K562 (cell line): ENCODE results near the gene ACSL6. TPM values are rescaled to one million over a fixed set of nuclear protein-coding genes. Genes with fewer than 3 reads are reported as not detected.

Source experiments
- ATAC-seq: fragments of 200-7000 bp; cut with Tn5 transposase; 3 replicates; pipeline ENCODE4 v1.9.1; 2020; ENCODE audit warnings: moderate library complexity
- BruUV-seq: library from RNA; stranded (reverse); fragments of 400-500 nt; replicated peaks from 2 replicates; lab custom pipeline; 2021; lab: Mats Ljungman, UMichigan
- CTCF ChIA-PET: fragments of 300-600 bp; formaldehyde crosslinking; extraction: SDS; loops from one replicate; lab custom pipeline; 2021; ENCODE audit warnings: low intra/inter-chr PET ratio; lab: Yijun Ruan, JAX
- POLR2A ChIA-PET: fragments of 300-600, 350-650 bp; sonication (Branson Sonifier 250); formaldehyde crosslinking; extraction: SDS; loops from one replicate; lab custom pipeline; 2021; ENCODE audit warnings: antibody characterized with exemption, inconsistent platforms; lab: Yijun Ruan, JAX
- DNase-seq, 4 experiments: peaks; one replicate each; pipeline versions ENCODE4 v3.0.0 to v3.0.0-alpha.2; 2011 to 2018; ENCODE audit warnings: low spot score in 3 of 4, mixed read lengths in 3 of 4; ENCODE audit errors: extremely low read depth in 1 of 4
- FAIRE-seq: peaks from 2 replicates; lab custom pipeline; 2011; peaks lifted over from hg19 to GRCh38; lab: Jason Lieb, UNC
- H2AFZ ChIP-seq: 2 replicates; pipeline ENCODE4 v1.6.0; 2011; ENCODE audit warnings: low read depth, low read length, control low read depth, inconsistent platforms
- H3K27ac ChIP-seq: fragments of 200-600 bp; 3 replicates; pipeline ENCODE4 v1.8.0; 2011; ENCODE audit warnings: low read depth, mild to moderate bottlenecking, control low read depth, inconsistent platforms, low read length, moderate library complexity, mixed read lengths; ENCODE audit errors: extremely low read depth
- H3K27me3 ChIP-seq, 2 experiments: fragments of 300-600 bp in 1 of 2; 2 replicates in 1 of 2; 3 replicates in 1 of 2; pipeline versions ENCODE4 v1.6.0 to v1.8.0; 2011; ENCODE audit warnings: inconsistent platforms in 2 of 2, low read length in 2 of 2, mild to moderate bottlenecking in 1 of 2, mixed read lengths in 1 of 2, moderate library complexity in 1 of 2; ENCODE audit not compliant: control insufficient read depth in 2 of 2, insufficient read depth in 2 of 2
- H3K36me3 ChIP-seq: fragments of 300-600 bp; 3 replicates; pipeline ENCODE4 v1.8.0; 2011; ENCODE audit warnings: mild to moderate bottlenecking, low read length, inconsistent platforms; ENCODE audit not compliant: control insufficient read depth, insufficient read depth
- H3K4me1 ChIP-seq, 2 experiments: fragments of 200-600 bp in 1 of 2; replicated peaks in 1 of 2; 2 replicates in 1 of 2; 3 replicates in 1 of 2; pipeline versions ENCODE4 v1.5.1 to v1.8.0; 2011; ENCODE audit warnings: inconsistent platforms in 2 of 2, low read length in 2 of 2, mild to moderate bottlenecking in 1 of 2, mixed read lengths in 1 of 2, moderate library complexity in 1 of 2; ENCODE audit not compliant: control insufficient read depth in 2 of 2, insufficient read depth in 2 of 2
- H3K4me2 ChIP-seq: 2 replicates; pipeline ENCODE4 v1.6.1; 2011; ENCODE audit warnings: low read length, control low read depth, inconsistent platforms, mixed read lengths; ENCODE audit not compliant: insufficient read depth
- H3K4me3 ChIP-seq: fragments of 200-600 bp; sonication (generic), shearing (Covaris generic); 2 replicates; pipeline ENCODE4 v1.5.1; 2016; ENCODE audit warnings: control low read depth, inconsistent platforms
- H3K79me2 ChIP-seq: fragments of 200-600 bp; 3 replicates; pipeline ENCODE4 v1.8.0; 2011; ENCODE audit warnings: low read length, inconsistent platforms; ENCODE audit not compliant: control insufficient read depth, insufficient read depth
- H3K9ac ChIP-seq, 2 experiments: 2 replicates each; pipeline versions ENCODE4 v1.6.0 to v1.6.1; 2011; ENCODE audit warnings: low read depth in 2 of 2, low read length in 2 of 2, control low read depth in 1 of 2, inconsistent platforms in 1 of 2, mild to moderate bottlenecking in 1 of 2, mixed read lengths in 1 of 2; ENCODE audit not compliant: insufficient read depth in 1 of 2
- H3K9me1 ChIP-seq: one replicate; pipeline ENCODE4 v1.6.0; 2011; ENCODE audit warnings: inconsistent platforms, mild to moderate bottlenecking, low read length, moderate library complexity; ENCODE audit not compliant: control insufficient read depth, insufficient read depth
- H3K9me3 ChIP-seq: replicated peaks from 2 replicates; pipeline ENCODE4 v1.5.1; 2011; ENCODE audit warnings: low read depth, low read length, inconsistent platforms; ENCODE audit not compliant: control insufficient read depth, insufficient read depth
- H4K20me1 ChIP-seq: replicated peaks from 2 replicates; pipeline ENCODE4 v1.6.1; 2011; ENCODE audit warnings: low read length, inconsistent platforms, mixed read lengths; ENCODE audit not compliant: control insufficient read depth, insufficient read depth
- ELF1 ChIP-seq: fragments of 200-800 bp; sonication (Bioruptor generic); IDR thresholded peaks from 2 replicates; pipeline ENCODE4 v1.6.1; 2016; ENCODE audit warnings: missing genetic modification characterization, missing compliant biosample characterization
- FOXJ3 ChIP-seq: sonication (generic); formaldehyde crosslinking; IDR thresholded peaks from 2 replicates; pipeline ENCODE4 v1.4.0; 2020; ENCODE audit warnings: mild to moderate bottlenecking, missing genetic modification reagents
- HDAC2 ChIP-seq: fragments of 450-650 bp; IDR thresholded peaks from 2 replicates; pipeline ENCODE4 v1.6.1; 2016; ENCODE audit warnings: mild to moderate bottlenecking
- HDAC3 ChIP-seq: fragments of 450-650 bp; IDR thresholded peaks from 2 replicates; pipeline ENCODE4 v1.6.1; 2018; ENCODE audit warnings: borderline replicate concordance, mild to moderate bottlenecking, moderate library complexity; ENCODE audit not compliant: partially characterized antibody
- ILF3 ChIP-seq: fragments of 450-650 bp; IDR thresholded peaks from 2 replicates; pipeline ENCODE4 v1.6.1; 2018; ENCODE audit warnings: antibody characterized with exemption, mild to moderate bottlenecking, moderate library complexity, borderline replicate concordance
- LARP7 ChIP-seq: fragments of 450-650 bp; IDR thresholded peaks from 2 replicates; pipeline ENCODE4 v1.6.1; 2016
- XRCC3 ChIP-seq: fragments of 450-650 bp; IDR thresholded peaks from 2 replicates; pipeline ENCODE4 v1.6.1; 2017; ENCODE audit warnings: mild to moderate bottlenecking, moderate library complexity
- ZNF589 ChIP-seq: fragments of 200-800 bp; sonication (Bioruptor generic); IDR thresholded peaks from 2 replicates; pipeline ENCODE4 v1.6.1; 2016; ENCODE audit warnings: low read depth, missing genetic modification characterization, missing compliant biosample characterization
- ZSCAN32 ChIP-seq: fragments of 450-650 bp; formaldehyde crosslinking; IDR thresholded peaks from 2 replicates; pipeline ENCODE4 v1.4.0; 2020; ENCODE audit warnings: mild to moderate bottlenecking, moderate library complexity
- WGBS: fragments of 100-300 bp; shearing (Covaris generic); methylation state at CpG from one replicate; pipeline ENCODE4 v1.1.6; 2016; ENCODE audit warnings: low coverage, mixed read lengths; ENCODE audit not compliant: insufficient coverage; ENCODE audit errors: missing lambda C conversion rate; 5-methylcytosine and 5-hydroxymethylcytosine counted together
- in situ Hi-C: fragments of 300-500 bp; cut with MboI; formaldehyde crosslinking; loops from 4 replicates; pipeline ENCODE4 v1.15.0; 2018; ENCODE audit warnings: inconsistent platforms, mixed read lengths
- intact Hi-C: fragments of 100-400 bp; cut with micrococcal nuclease; formaldehyde crosslinking; loops from 2 replicates; pipeline ENCODE4 v1.14.2; 2022
- polyA plus RNA-seq, 8 experiments: library from polyadenylated mRNA; depleted of rRNA in 4 of 8; stranded (reverse) in 5 of 8; unstranded in 3 of 8; fragments of >200 nt; fragmentation: Nextera tagmentation in 2 of 8; fragmentation: Illumina TruSeq in 1 of 8; extraction: Ambion mirVana in 2 of 8; extraction: Trizol in 1 of 8; gene quantifications; 2 replicates each; pipeline versions ENCODE4 v1.2.1 to v1.2.3, GENCODE V29; 2011 to 2014; ENCODE audit warnings: inconsistent platforms in 1 of 8, missing spikeins in 1 of 8
- total RNA-seq, 7 experiments: library from RNA; depleted of rRNA in 6 of 7; stranded (reverse); fragments of >200 nt in 6 of 7; fragmentation: Illumina TruSeq in 2 of 7; extraction: Trizol in 2 of 7; gene quantifications; 2 replicates each; pipeline versions ENCODE4 v1.2.1 to v1.2.3, GENCODE V29; 2011 to 2021; ENCODE audit warnings: low replicate concordance in 1 of 7
- TF ChIP-seq, protein P1 (sequence below): sonication (generic); formaldehyde crosslinking; IDR thresholded peaks from 2 replicates; pipeline ENCODE4 v1.8.0; 2022; ENCODE audit warnings: mild to moderate bottlenecking, missing genetic modification reagents
- TF ChIP-seq, protein P2 (sequence below): sonication (generic); formaldehyde crosslinking; IDR thresholded peaks from 2 replicates; pipeline ENCODE4 v1.9.0; 2022; ENCODE audit warnings: mild to moderate bottlenecking, missing genetic modification reagents

ACSL6 gene
- total and polyA plus RNA-seq, 9 of the 15 experiments (the other 6 are each of a cell fraction or from before 2014, with no cell fraction given): 0.50 to 1.5 (median 0.69) TPM

DNA sequence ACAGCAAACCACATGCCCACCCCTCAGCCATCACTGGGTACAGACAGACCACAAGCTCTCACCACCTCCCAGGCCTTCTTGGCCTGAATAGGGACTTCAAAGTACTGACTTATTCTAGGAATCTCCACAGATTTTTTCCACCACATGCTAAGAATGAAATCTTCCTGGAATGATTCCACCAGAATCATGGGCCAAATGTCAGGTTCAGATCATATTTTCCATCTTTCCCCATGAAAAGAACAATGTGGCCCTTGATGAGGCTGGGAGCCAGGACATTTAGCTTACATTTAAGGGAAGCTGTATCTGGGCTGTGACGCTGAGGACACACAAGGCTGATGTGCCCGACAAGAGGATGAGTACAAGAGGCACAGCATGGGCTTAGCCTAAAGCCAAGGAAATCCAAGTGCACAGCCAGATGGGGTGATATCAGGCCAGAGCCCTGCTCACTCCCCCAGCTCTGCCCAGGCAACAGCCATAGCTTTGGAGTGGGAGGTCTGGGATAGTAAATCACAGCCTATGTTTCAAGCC is 28.1 kb downstream of the ACSL6 start:
- ChIA-PET CTCF (no interaction called here), POLR2A (interaction anchor here (1.7 kb wide), 1 partner anchor 13 kb away, joined by 5 read pairs; no protein-coding TSS in a partner anchor)
- in situ Hi-C loops (no loop called here), intact Hi-C loops (no loop called here)
- DNase-seq (no peak), ATAC-seq (no peak), FAIRE-seq (no peak)
- Histone ChIP-seq H3K4me3 (no peak overlapping the region), H4K20me1 (no peaks in the 10 kb centered on the region), H3K27me3 (peaks cover 0 to 9% of the 10 kb centered on the region in 2 experiments; a peak in 1 of 5 replicates), H3K4me2 (no peak overlapping the region), H3K9me3 (no peaks in the 10 kb centered on the region), H3K9ac (no peak overlapping the region), H2AFZ (no peak overlapping the region), H3K27ac (no peak overlapping the region), H3K4me1 (no peaks in the 10 kb centered on the region), H3K36me3 (no peaks in the 10 kb centered on the region), H3K9me1 (no peaks in the 10 kb centered on the region), H3K79me2 (no peaks in the 10 kb centered on the region)
- WGBS: 0% methylated on average over 2 of the region's 2 CpGs
- TF ChIP-seq XRCC3: no peak
- TF ChIP-seq LARP7: no peak
- TF ChIP-seq ELF1 (tag): no peak
- TF ChIP-seq ZSCAN32 (CRISPR knock-in tag): no peak
- TF ChIP-seq HDAC2: no peak
- TF ChIP-seq ZNF589 (CRISPR knock-in tag): no peak
- TF ChIP-seq ILF3: no peak
- no peak for TF ChIP-seq FOXJ3 (CRISPR knock-in tag)
- TF ChIP-seq, protein P1, sequence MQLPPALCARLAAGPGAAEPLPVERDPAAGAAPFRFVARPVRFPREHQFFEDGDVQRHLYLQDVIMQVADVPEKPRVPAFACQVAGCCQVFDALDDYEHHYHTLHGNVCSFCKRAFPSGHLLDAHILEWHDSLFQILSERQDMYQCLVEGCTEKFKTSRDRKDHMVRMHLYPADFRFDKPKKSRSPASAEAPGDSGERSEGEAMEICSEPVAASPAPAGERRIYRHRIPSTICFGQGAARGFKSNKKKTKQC (CRISPR knock-in tag): no peak
- no peak for TF ChIP-seq HDAC3
- TF ChIP-seq, protein P2, sequence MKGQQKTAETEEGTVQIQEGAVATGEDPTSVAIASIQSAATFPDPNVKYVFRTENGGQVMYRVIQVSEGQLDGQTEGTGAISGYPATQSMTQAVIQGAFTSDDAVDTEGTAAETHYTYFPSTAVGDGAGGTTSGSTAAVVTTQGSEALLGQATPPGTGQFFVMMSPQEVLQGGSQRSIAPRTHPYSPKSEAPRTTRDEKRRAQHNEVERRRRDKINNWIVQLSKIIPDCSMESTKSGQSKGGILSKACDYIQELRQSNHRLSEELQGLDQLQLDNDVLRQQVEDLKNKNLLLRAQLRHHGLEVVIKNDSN (CRISPR knock-in tag): no peak
- BruUV-seq: no TSS peak
